ENCODE results near the gene CEP120.

GRCh38 chr5:123298335-123299030, 124.7 kb downstream of the CEP120 start:
- TF ChIP-seq POLR2A (IDR thresholded peaks at IDR 0.05) (no peak), CTCF (IDR thresholded peaks at IDR 0.05) (no peak), POLR2AphosphoS5 (IDR thresholded peaks at IDR 0.05) (no peak)

All from prostate gland (tissue), 2 donors.